HG03558 (cell line): ENCODE measurements around the gene HNF1A.
"Not testable (repeated sequence)": the region's sequence is repeated elsewhere in the genome, so short reads cannot be mapped to it uniquely, and the experiment has no call there.

Source experiments
- ATAC-seq: cut with Tn5 transposase; IDR thresholded peaks from one replicate; pipeline ENCODE4 v1.9.1; 2021; ENCODE audit warnings: moderate number of reproducible peaks; ENCODE audit not compliant: unreplicated experiment; ENCODE audit errors: extremely low read depth

Gene HNF1A

GRCh38 chr12:121034616-121035305, 56.4 kb downstream of the HNF1A start:
- no peak for ATAC-seq

GRCh38 chr12:121036810-121037326, 58.5 kb downstream of the HNF1A start:
- ATAC-seq, result no peak

- ATAC-seq, result no peak
Observed at GRCh38 chr12:121038861-121039668, 60.7 kb downstream of the HNF1A start, which contains the start of gene OASL. OASL (minus strand) TSS chr12:121039246; CDS start chr12:121038971, 275 bp downstream.

DNA sequence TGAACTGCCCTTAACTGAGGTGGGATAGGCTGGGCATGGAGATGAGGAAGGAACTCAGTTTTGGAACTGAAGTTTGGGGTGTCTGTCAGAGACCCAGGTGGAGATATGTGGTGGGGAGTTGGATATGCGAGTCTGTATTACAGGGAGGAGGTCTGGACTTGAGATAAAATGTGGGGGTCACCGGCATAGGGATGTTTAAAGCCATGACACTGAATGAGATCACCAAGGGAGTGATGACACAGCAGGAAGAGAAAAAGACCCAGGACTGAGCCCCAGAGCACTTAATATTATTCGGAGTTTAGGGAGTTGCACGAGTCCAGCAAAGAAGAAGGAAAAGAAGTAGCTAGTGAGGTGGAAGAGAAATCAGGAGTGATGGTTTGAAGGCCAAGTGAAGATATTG, 64.7 kb downstream of the HNF1A start:
- no peak for ATAC-seq

- ATAC-seq, result not testable (repeated sequence)
Observed at GRCh38 chr12:121047400-121047799, 69.1 kb downstream of the HNF1A start.

GRCh38 chr12:121048442-121048841, 70.1 kb downstream of the HNF1A start:
- ATAC-seq, result no peak

DNA sequence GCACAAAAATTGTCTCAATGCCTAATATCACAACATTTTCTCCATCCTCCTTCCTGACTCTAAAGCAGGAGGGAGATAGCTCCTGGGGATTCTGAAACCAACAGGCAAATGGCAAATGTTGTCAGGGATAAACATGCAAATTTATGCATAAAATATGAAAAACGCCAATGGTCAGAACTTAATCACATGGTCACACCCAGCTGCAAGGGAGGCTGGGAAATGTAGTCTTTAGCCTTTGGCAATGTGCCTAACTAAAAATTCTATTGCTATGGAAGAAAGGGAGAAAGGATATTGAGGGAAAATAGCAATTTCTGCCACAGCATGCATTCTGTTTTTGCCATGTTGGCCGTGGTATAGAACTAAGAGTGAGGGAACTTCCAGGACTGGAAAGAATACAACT, 72.4 kb downstream of the HNF1A start:
- no peak for ATAC-seq
